ENCODE measurements around the gene MYO15B.

The MYO15B gene

GRCh38 chr17:75553295-75554110, 34.1 kb upstream of the MYO15B start:
- ATAC-seq (ENCODE audit: low read depth), result no peak
- Histone ChIP-seq H3K27me3 (ENCODE audit: insufficient read depth, poor library complexity, severe bottlenecking) (no peaks in the 10 kb centered on the region), H3K36me3 (ENCODE audit: low read depth) (no peaks in the 10 kb centered on the region), H3K4me3 (ENCODE audit: severe bottlenecking) (no peak overlapping the region), H3K27ac (ENCODE audit: poor library complexity, severe bottlenecking) (no peak overlapping the region), H3K9me3 (ENCODE audit: severe bottlenecking) (no peaks in the 10 kb centered on the region), H3K4me1 (ENCODE audit: insufficient read depth, poor library complexity, severe bottlenecking) (peaks cover 15% of the 10 kb centered on the region)
- DNase-seq (ENCODE audit: low spot score), result no peak
- TF ChIP-seq CTCF (IDR thresholded peaks at IDR 0.05; ENCODE audit: poor library complexity, severe bottlenecking), result no peak

- Histone ChIP-seq H3K27ac (ENCODE audit: poor library complexity, severe bottlenecking) (no peak overlapping the region), H3K9me3 (ENCODE audit: severe bottlenecking) (no peaks in the 10 kb centered on the region), H3K4me1 (ENCODE audit: insufficient read depth, poor library complexity, severe bottlenecking) (no peaks in the 10 kb centered on the region), H3K27me3 (ENCODE audit: insufficient read depth, poor library complexity, severe bottlenecking) (no peaks in the 10 kb centered on the region), H3K36me3 (ENCODE audit: low read depth) (no peaks in the 10 kb centered on the region), H3K4me3 (ENCODE audit: severe bottlenecking) (no peak overlapping the region)
- DNase-seq (ENCODE audit: low spot score), result no peak
- TF ChIP-seq CTCF (IDR thresholded peaks at IDR 0.05; ENCODE audit: poor library complexity, severe bottlenecking), result no peak
- no peak; the same call in 2 of the 3 replicates for ATAC-seq (ENCODE audit: low read depth)
These were observed 31.9 kb upstream of the MYO15B start for GRCh38 chr17:75555679-75556153.

GRCh38 chr17:75557075-75557851, 30.3 kb upstream of the MYO15B start:
- H3K4me3 ChIP-seq (ENCODE audit: severe bottlenecking), result no peak overlapping the region
- H3K36me3 ChIP-seq (ENCODE audit: low read depth), result no peaks in the 10 kb centered on the region
- no peak for DNase-seq (ENCODE audit: low spot score)
- no peaks in the 10 kb centered on the region for H3K9me3 ChIP-seq (ENCODE audit: severe bottlenecking)
- no peaks in the 10 kb centered on the region for H3K4me1 ChIP-seq (ENCODE audit: insufficient read depth, poor library complexity, severe bottlenecking)
- H3K27ac ChIP-seq (ENCODE audit: poor library complexity, severe bottlenecking), result no peak overlapping the region
- TF ChIP-seq CTCF (IDR thresholded peaks at IDR 0.05; ENCODE audit: poor library complexity, severe bottlenecking), result no peak
- ATAC-seq (ENCODE audit: low read depth), result peak; percentile 35; the same call in 2 of the 3 replicates
- H3K27me3 ChIP-seq (ENCODE audit: insufficient read depth, poor library complexity, severe bottlenecking), result no peaks in the 10 kb centered on the region

- Histone ChIP-seq H3K36me3 (ENCODE audit: low read depth) (peaks cover under 1% of the 10 kb centered on the region; the same call in 1 of the 2 replicates), H3K27me3 (ENCODE audit: insufficient read depth, poor library complexity, severe bottlenecking) (no peaks in the 10 kb centered on the region), H3K9me3 (ENCODE audit: severe bottlenecking) (no peaks in the 10 kb centered on the region), H3K4me1 (ENCODE audit: insufficient read depth, poor library complexity, severe bottlenecking) (no peaks in the 10 kb centered on the region), H3K27ac (ENCODE audit: poor library complexity, severe bottlenecking) (no peak overlapping the region), H3K4me3 (ENCODE audit: severe bottlenecking) (no peak overlapping the region)
- no peak for TF ChIP-seq CTCF (IDR thresholded peaks at IDR 0.05; ENCODE audit: poor library complexity, severe bottlenecking)
- ATAC-seq (ENCODE audit: low read depth) (no peak), DNase-seq (ENCODE audit: low spot score) (peak; percentile 66)
These were observed 29.5 kb upstream of the MYO15B start for GRCh38 chr17:75557852-75558665.

All from RWPE2 (cell line).